Fibroblast of lung (primary cell): ENCODE measurements around the gene LVRN.

Experiments
- EZH2 ChIP-seq: IDR thresholded peaks from 2 replicates; pipeline ENCODE4 v1.5.1; 2012; ENCODE audit warnings: low read length, control low read depth, mild to moderate bottlenecking; ENCODE audit errors: missing control alignments
- TF ChIP-seq, protein P1 (sequence below), 2 donors: IDR thresholded peaks in 1 of 2; conservative IDR thresholded peaks in 1 of 2; 1 replicate in 1 of 2; 2 replicates in 1 of 2; pipeline ENCODE4 v1.5.1; 2011 to 2012; ENCODE audit warnings: low read length in 2 of 2, control low read depth in 1 of 2, inconsistent platforms in 1 of 2, low read depth in 1 of 2, mild to moderate bottlenecking in 1 of 2

DNA sequence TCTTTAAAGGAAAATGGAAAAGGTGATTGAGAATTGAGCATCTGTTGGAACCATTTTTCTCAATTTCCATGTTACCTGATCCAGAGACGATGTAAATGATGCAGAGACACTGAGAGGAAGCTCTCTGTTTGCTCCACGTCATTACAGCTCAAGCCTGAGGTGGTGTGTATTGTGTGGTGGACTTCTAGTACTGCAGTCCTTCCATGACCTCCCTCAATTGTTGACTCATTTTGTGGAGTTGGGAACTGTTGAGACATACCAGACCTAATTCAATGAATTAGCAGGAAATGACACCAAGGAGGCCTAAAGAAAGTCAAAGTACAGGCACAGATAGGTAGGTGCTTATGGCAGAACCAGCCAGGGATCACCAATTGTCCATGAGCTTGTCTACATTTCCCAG is 15.6 kb upstream of the LVRN start:
- TF ChIP-seq, protein P1, sequence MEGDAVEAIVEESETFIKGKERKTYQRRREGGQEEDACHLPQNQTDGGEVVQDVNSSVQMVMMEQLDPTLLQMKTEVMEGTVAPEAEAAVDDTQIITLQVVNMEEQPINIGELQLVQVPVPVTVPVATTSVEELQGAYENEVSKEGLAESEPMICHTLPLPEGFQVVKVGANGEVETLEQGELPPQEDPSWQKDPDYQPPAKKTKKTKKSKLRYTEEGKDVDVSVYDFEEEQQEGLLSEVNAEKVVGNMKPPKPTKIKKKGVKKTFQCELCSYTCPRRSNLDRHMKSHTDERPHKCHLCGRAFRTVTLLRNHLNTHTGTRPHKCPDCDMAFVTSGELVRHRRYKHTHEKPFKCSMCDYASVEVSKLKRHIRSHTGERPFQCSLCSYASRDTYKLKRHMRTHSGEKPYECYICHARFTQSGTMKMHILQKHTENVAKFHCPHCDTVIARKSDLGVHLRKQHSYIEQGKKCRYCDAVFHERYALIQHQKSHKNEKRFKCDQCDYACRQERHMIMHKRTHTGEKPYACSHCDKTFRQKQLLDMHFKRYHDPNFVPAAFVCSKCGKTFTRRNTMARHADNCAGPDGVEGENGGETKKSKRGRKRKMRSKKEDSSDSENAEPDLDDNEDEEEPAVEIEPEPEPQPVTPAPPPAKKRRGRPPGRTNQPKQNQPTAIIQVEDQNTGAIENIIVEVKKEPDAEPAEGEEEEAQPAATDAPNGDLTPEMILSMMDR (conservative IDR thresholded peaks at IDR 0.05 in 1 of 2, IDR thresholded peaks at IDR 0.05 in 1 of 2; ENCODE audit: low read depth in 1 of 2, low read length in 2 of 2), result no peak
- TF ChIP-seq EZH2, result no peak
